Measurements from ENCODE around the gene NR2F6. TPM values are rescaled to one million over a fixed set of nuclear protein-coding genes. Genes with fewer than 3 reads are reported as not detected.

Gene NR2F6
- polyA plus RNA-seq, 2 of the 4 experiments (the other 2 are of a cell fraction) = 31.9 to 42.1 TPM

GRCh38 chr19:17214508-17215126, 31.1 kb downstream of the NR2F6 start:
- Histone ChIP-seq H3K4me3 (peak overlapping the region; percentile 60), H3K4me2 (peak overlapping the region; percentile 93), H3K9me3 (no peaks in the 10 kb centered on the region), H3K27ac (peak overlapping the region; percentile 97), H3K4me1 (peaks cover 9% of the 10 kb centered on the region; the same call in 1 of the 3 replicates)
- ChIA-PET CTCF (interaction anchor here (0.9 to 1.6 kb wide), 4 partner anchors 10 to 68 kb away, joined by 3 to 4 read pairs (median 4); no protein-coding TSS in a partner anchor), POLR2A (interaction anchor here (0.9 to 2.1 kb wide), 9 partner anchors 12 to 554 kb away, joined by 3 to 18 read pairs (median 5); partner anchors contain the start of genes BABAM1, OCEL1 and TMEM38A)
- ATAC-seq = no peak
- no peak for DNase-seq (ENCODE audit: low read depth in 1 of 2, low spot score in 1 of 2)
- no peak for FAIRE-seq
- TF ChIP-seq RFX5 (IDR thresholded peaks at IDR 0.05) (no peak), CHD4 (IDR thresholded peaks at IDR 0.05; ENCODE audit: borderline replicate concordance) (no peak)
- WGBS (ENCODE audit: missing lambda C conversion rate) = 26% methylated on average over 15 of the region's 16 CpGs

- ATAC-seq (no peak), DNase-seq (ENCODE audit: low read depth in 1 of 2, low spot score in 1 of 2) (no peak), FAIRE-seq (no peak)
- CTCF ChIA-PET = interaction anchor here (1.1 to 1.6 kb wide), 2 partner anchors 9 to 22 kb away, joined by 4 read pairs; no protein-coding TSS in a partner anchor
- Histone ChIP-seq H3K4me1 (peaks cover 9% of the 10 kb centered on the region; the same call in 1 of the 3 replicates), H3K4me2 (no peak overlapping the region), H3K4me3 (no peak overlapping the region), H3K27ac (no peak overlapping the region), H3K9me3 (no peaks in the 10 kb centered on the region)
- TF ChIP-seq PBX3 (IDR thresholded peaks at IDR 0.05) (no peak), HOXB5 (CRISPR knock-in tag; IDR thresholded peaks at IDR 0.05) (no peak), HOXB13 (CRISPR knock-in tag; IDR thresholded peaks at IDR 0.05; ENCODE audit: low read depth) (no peak), HEYL (CRISPR knock-in tag; IDR thresholded peaks at IDR 0.05) (no peak), HOXA7 (CRISPR knock-in tag; IDR thresholded peaks at IDR 0.05) (no peak), EHMT2 (IDR thresholded peaks at IDR 0.05; ENCODE audit: low read depth) (no peak), NPAS2 (CRISPR knock-in tag; IDR thresholded peaks at IDR 0.05; ENCODE audit: borderline replicate concordance) (no peak), TP53 (CRISPR knock-in tag; IDR thresholded peaks at IDR 0.05) (no peak), ZSCAN20 (CRISPR knock-in tag; IDR thresholded peaks at IDR 0.05) (no peak), CHD2 (IDR thresholded peaks at IDR 0.05; ENCODE audit: low read length, partially characterized antibody) (no peak), CBX8 (IDR thresholded peaks at IDR 0.05) (no peak), BCL3 (IDR thresholded peaks at IDR 0.05) (no peak), BHLHE40 (IDR thresholded peaks at IDR 0.05; ENCODE audit: low read depth, low read length) (no peak), KDM5A (IDR thresholded peaks at IDR 0.05) (no peak), TFCP2L1 (CRISPR knock-in tag; IDR thresholded peaks at IDR 0.05) (no peak), HDAC2 (IDR thresholded peaks at IDR 0.05) (no peak), RARB (CRISPR knock-in tag; IDR thresholded peaks at IDR 0.05) (no peak), MAFK (IDR thresholded peaks at IDR 0.05; ENCODE audit: partially characterized antibody) (no peak)
- POLR2A ChIA-PET = no interaction called here
- 90% methylated on average over 3 of the region's 5 CpGs for WGBS (ENCODE audit: missing lambda C conversion rate)
Observed at GRCh38 chr19:17213334-17213733, 32.4 kb downstream of the NR2F6 start.

GRCh38 chr19:17211547-17212446, 33.9 kb downstream of the NR2F6 start:
- FAIRE-seq (no peak), ATAC-seq (no peak), DNase-seq (ENCODE audit: low read depth in 1 of 2, low spot score in 1 of 2) (no peak)
- ChIA-PET CTCF (no interaction called here), POLR2A (no interaction called here)
- 95% methylated on average over 21 of the region's 58 CpGs for WGBS (ENCODE audit: missing lambda C conversion rate)
- Histone ChIP-seq H3K4me1 (peaks cover 9% of the 10 kb centered on the region; the same call in 1 of the 3 replicates), H3K4me2 (no peak overlapping the region), H3K9me3 (no peaks in the 10 kb centered on the region), H3K27ac (no peak overlapping the region), H3K4me3 (no peak overlapping the region)
- TF ChIP-seq KDM5A (IDR thresholded peaks at IDR 0.05) = no peak
- no peak for TF ChIP-seq ZFP36 (IDR thresholded peaks at IDR 0.05; ENCODE audit: borderline replicate concordance, partially characterized antibody)
- no peak for TF ChIP-seq CTCF (IDR thresholded peaks at IDR 0.05)
- TF ChIP-seq REST (IDR thresholded peaks at IDR 0.05) = no peak
- no peak for TF ChIP-seq NR3C1 (IDR thresholded peaks at IDR 0.05)

All from A549 (cell line).